Lower lobe of right lung (tissue), 2 donors: ENCODE measurements around the gene NID1. TPM values are rescaled to one million over a fixed set of nuclear protein-coding genes. Genes with fewer than 3 reads are reported as not detected.

Source experiments
- ATAC-seq, 2 donors: fragments of 200-7000 bp; cut with Tn5 transposase; one replicate each; pipeline ENCODE4 v1.9.1; 2020 to 2022; ENCODE audit warnings: mild to moderate bottlenecking in 2 of 2, moderate library complexity in 2 of 2
- DNase-seq: peaks from one replicate; pipeline ENCODE4 v3.0.0-alpha.2; 2020
- H3K27ac ChIP-seq: fragments of 200-600 bp; one replicate; pipeline ENCODE4 v1.8.0; 2022
- H3K27me3 ChIP-seq: fragments of 200-600 bp; one replicate; pipeline ENCODE4 v1.8.0; 2022; ENCODE audit warnings: low read depth
- H3K36me3 ChIP-seq: fragments of 200-600 bp; one replicate; pipeline ENCODE4 v1.8.0; 2022; ENCODE audit warnings: mild to moderate bottlenecking
- H3K4me1 ChIP-seq: fragments of 200-600 bp; one replicate; pipeline ENCODE4 v1.8.0; 2022
- H3K4me3 ChIP-seq: fragments of 200-600 bp; one replicate; pipeline ENCODE4 v1.8.0; 2022; ENCODE audit warnings: mild to moderate bottlenecking
- H3K9me3 ChIP-seq: fragments of 200-600 bp; one replicate; pipeline ENCODE4 v1.8.0; 2022
- CTCF ChIP-seq: fragments of 200-600 bp; IDR thresholded peaks from one replicate; pipeline ENCODE4 v1.8.0; 2022; ENCODE audit warnings: antibody characterized with exemption, mild to moderate bottlenecking
- intact Hi-C: fragments of 100-400 bp; cut with DNase I; formaldehyde crosslinking; loops from one replicate; pipeline ENCODE4 v1.11.0; 2022
- total RNA-seq: library from RNA; stranded (reverse); fragmentation: NEBNext Ultra II Directional; extraction: Animal tissue kit (Norgen Biotek cat#: 25700); gene quantifications from one replicate; pipeline ENCODE4 v1.2.1, GENCODE V29; 2021
- donor health status: DM: no; HTN: yes; CAD: no; lungs with severe emphysema.

Gene NID1
- total RNA-seq, 1 donor from 2014 or later, result 46.6 TPM

- intact Hi-C loops, result no loop called here
- Histone ChIP-seq H3K27ac (no peak overlapping the region), H3K9me3 (no peaks in the 10 kb centered on the region), H3K27me3 (peaks cover 4% of the 10 kb centered on the region), H3K4me1 (no peaks in the 10 kb centered on the region), H3K4me3 (no peak overlapping the region), H3K36me3 (no peaks in the 10 kb centered on the region)
- ATAC-seq (no peak), DNase-seq (no peak)
- TF ChIP-seq CTCF, result no peak
Observed at GRCh38 chr1:236103059-236103458, 38.2 kb upstream of the NID1 start.

- H3K27ac ChIP-seq, result no peak overlapping the region
- intact Hi-C loops, result no loop called here
- H3K9me3 ChIP-seq, result no peaks in the 10 kb centered on the region
- H3K36me3 ChIP-seq, result no peaks in the 10 kb centered on the region
- DNase-seq, result no peak
- no peaks in the 10 kb centered on the region for H3K4me1 ChIP-seq
- no peak for TF ChIP-seq CTCF
- peaks cover 4% of the 10 kb centered on the region for H3K27me3 ChIP-seq
- H3K4me3 ChIP-seq, result no peak overlapping the region
- ATAC-seq, result no peak
Observed at GRCh38 chr1:236102611-236103010, 37.7 kb upstream of the NID1 start.

GRCh38 chr1:236101233-236102200, 36.6 kb upstream of the NID1 start:
- Histone ChIP-seq H3K36me3 (no peaks in the 10 kb centered on the region), H3K27ac (no peak overlapping the region), H3K4me3 (no peak overlapping the region), H3K27me3 (peaks cover 4% of the 10 kb centered on the region), H3K4me1 (no peaks in the 10 kb centered on the region), H3K9me3 (no peaks in the 10 kb centered on the region)
- ATAC-seq (no peak), DNase-seq (no peak)
- TF ChIP-seq CTCF, result no peak
- intact Hi-C loops, result no loop called here

GRCh38 chr1:236100799-236101198, 35.9 kb upstream of the NID1 start:
- no peak for TF ChIP-seq CTCF
- H3K36me3 ChIP-seq, result no peaks in the 10 kb centered on the region
- peaks cover 4% of the 10 kb centered on the region for H3K27me3 ChIP-seq
- no peak overlapping the region for H3K4me3 ChIP-seq
- DNase-seq, result no peak
- no peak for ATAC-seq
- H3K9me3 ChIP-seq, result no peaks in the 10 kb centered on the region
- intact Hi-C loops, result no loop called here
- no peaks in the 10 kb centered on the region for H3K4me1 ChIP-seq
- H3K27ac ChIP-seq, result no peak overlapping the region

- H3K27ac ChIP-seq, result no peak overlapping the region
- H3K4me3 ChIP-seq, result no peak overlapping the region
- no peaks in the 10 kb centered on the region for H3K4me1 ChIP-seq
- ATAC-seq, result no peak
- no peak for TF ChIP-seq CTCF
- H3K9me3 ChIP-seq, result no peaks in the 10 kb centered on the region
- H3K27me3 ChIP-seq, result peaks cover 4% of the 10 kb centered on the region
- DNase-seq, result no peak
- no peaks in the 10 kb centered on the region for H3K36me3 ChIP-seq
- intact Hi-C loops, result no loop called here
Observed at GRCh38 chr1:236099355-236099974, 34.6 kb upstream of the NID1 start.
